Fibroblast of lung (primary cell): ENCODE results near the gene EML2. TPM values are rescaled to one million over a fixed set of nuclear protein-coding genes. Genes with fewer than 3 reads are reported as not detected.
"Not testable (repeated sequence)": the region's sequence is repeated elsewhere in the genome, so short reads cannot be mapped to it uniquely, and the experiment has no call there.

Experiments used
- DNase-seq, 2 donors: peaks; one replicate each; pipeline versions ENCODE4 v3.0.0 to v3.0.0-alpha.2; 2010; ENCODE audit warnings: low read depth in 2 of 2
- H2AFZ ChIP-seq: 2 replicates; pipeline ENCODE4 v1.5.1; 2012; ENCODE audit warnings: low read length, control low read depth, inconsistent platforms
- H3K27ac ChIP-seq: 2 replicates; pipeline ENCODE4 v1.5.1; 2011; ENCODE audit warnings: low read length, control low read depth; ENCODE audit not compliant: insufficient read depth
- H3K27me3 ChIP-seq: 2 replicates; pipeline ENCODE4 v1.5.1; 2011; ENCODE audit warnings: mild to moderate bottlenecking, low read length; ENCODE audit not compliant: control insufficient read depth, insufficient read depth
- H3K36me3 ChIP-seq: 2 replicates; pipeline ENCODE4 v1.5.1; 2011; ENCODE audit warnings: low read length; ENCODE audit not compliant: control insufficient read depth, insufficient read depth
- H3K4me1 ChIP-seq: 2 replicates; pipeline ENCODE4 v1.5.1; 2011; ENCODE audit warnings: low read length; ENCODE audit not compliant: control insufficient read depth, insufficient read depth; ENCODE audit errors: extremely low read depth
- H3K4me2 ChIP-seq: 2 replicates; pipeline ENCODE4 v1.5.1; 2011; ENCODE audit warnings: low read length, control low read depth; ENCODE audit not compliant: insufficient read depth; ENCODE audit errors: extremely low read depth
- H3K4me3 ChIP-seq, 4 experiments: fragments of 200-600 bp in 1 of 4; sonication (generic) in 1 of 4; replicated peaks in 1 of 4; 2 replicates each; pipeline ENCODE4 v1.5.1; 2011 to 2016; ENCODE audit warnings: low read length in 4 of 4, low read depth in 3 of 4, mild to moderate bottlenecking in 3 of 4, control low read depth in 2 of 4, inconsistent platforms in 1 of 4, mixed read lengths in 1 of 4; ENCODE audit not compliant: insufficient read depth in 1 of 4; ENCODE audit errors: control extremely low read depth in 1 of 4
- H3K79me2 ChIP-seq: 2 replicates; pipeline ENCODE4 v1.5.1; 2012; ENCODE audit warnings: mild to moderate bottlenecking, low read length, inconsistent platforms; ENCODE audit not compliant: control insufficient read depth, insufficient read depth
- H3K9ac ChIP-seq: 2 replicates; pipeline ENCODE4 v1.5.1; 2011; ENCODE audit warnings: mild to moderate bottlenecking, low read length, control low read depth; ENCODE audit not compliant: insufficient read depth
- H3K9me3 ChIP-seq: 2 replicates; pipeline ENCODE4 v1.5.1; 2012; ENCODE audit warnings: low read depth, low read length; ENCODE audit not compliant: control insufficient read depth, insufficient read depth
- H4K20me1 ChIP-seq: 2 replicates; pipeline ENCODE4 v1.5.1; 2011; ENCODE audit warnings: low read length; ENCODE audit not compliant: control insufficient read depth, insufficient read depth; ENCODE audit errors: extremely low read depth
- EZH2 ChIP-seq: IDR thresholded peaks from 2 replicates; pipeline ENCODE4 v1.5.1; 2012; ENCODE audit warnings: low read length, control low read depth, mild to moderate bottlenecking; ENCODE audit errors: missing control alignments
- polyA plus RNA-seq, 2 donors: library from polyadenylated mRNA; depleted of rRNA in 1 of 2; stranded (reverse) in 1 of 2; unstranded in 1 of 2; fragments of >200 nt; gene quantifications; 2 replicates each; pipeline ENCODE4 v1.2.1, GENCODE V29; 2011 to 2012; ENCODE audit warnings: missing spikeins in 1 of 2
- total RNA-seq: library from RNA; depleted of rRNA; stranded (reverse); fragments of >200 nt; gene quantifications from 2 replicates; pipeline ENCODE4 v1.2.1, GENCODE V29; 2014
- TF ChIP-seq, protein P1 (sequence below), 2 donors: IDR thresholded peaks in 1 of 2; conservative IDR thresholded peaks in 1 of 2; 1 replicate in 1 of 2; 2 replicates in 1 of 2; pipeline ENCODE4 v1.5.1; 2011 to 2012; ENCODE audit warnings: low read length in 2 of 2, control low read depth in 1 of 2, inconsistent platforms in 1 of 2, low read depth in 1 of 2, mild to moderate bottlenecking in 1 of 2

The EML2 gene
- total and polyA plus RNA-seq, 2 donors (not counting 1 experiment from before 2014, with no cell fraction given) = 11.2 to 69.9 TPM

DNA sequence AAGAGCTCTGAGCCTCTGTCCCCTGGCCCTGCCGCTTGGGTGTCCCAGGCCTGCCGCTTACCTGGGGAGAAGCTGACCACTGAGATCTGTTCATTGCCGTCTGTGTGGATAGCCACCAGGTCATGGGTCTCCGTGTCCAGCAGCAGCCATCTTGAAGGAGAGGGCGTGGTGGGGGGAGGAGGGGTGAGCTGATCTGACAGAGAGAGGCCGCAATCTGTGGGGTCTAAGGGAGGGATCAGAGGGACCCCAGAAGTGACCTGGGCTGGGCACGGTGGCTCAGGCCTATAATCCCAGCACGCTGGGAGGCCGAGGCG, 22.5 kb downstream of the EML2 start:
- H3K4me2 ChIP-seq = no peak overlapping the region
- peaks cover 6% of the 10 kb centered on the region for H3K4me1 ChIP-seq
- DNase-seq = no peak
- H2AFZ ChIP-seq = no peak overlapping the region
- H3K4me3 ChIP-seq = no peak overlapping the region
- H3K36me3 ChIP-seq = peaks cover 27% of the 10 kb centered on the region
- no peaks in the 10 kb centered on the region for H3K27me3 ChIP-seq
- no peak overlapping the region for H3K9ac ChIP-seq
- H4K20me1 ChIP-seq = no peaks in the 10 kb centered on the region
- H3K9me3 ChIP-seq = no peaks in the 10 kb centered on the region
- H3K79me2 ChIP-seq = no peaks in the 10 kb centered on the region
- TF ChIP-seq EZH2 = no peak
- TF ChIP-seq, protein P1, sequence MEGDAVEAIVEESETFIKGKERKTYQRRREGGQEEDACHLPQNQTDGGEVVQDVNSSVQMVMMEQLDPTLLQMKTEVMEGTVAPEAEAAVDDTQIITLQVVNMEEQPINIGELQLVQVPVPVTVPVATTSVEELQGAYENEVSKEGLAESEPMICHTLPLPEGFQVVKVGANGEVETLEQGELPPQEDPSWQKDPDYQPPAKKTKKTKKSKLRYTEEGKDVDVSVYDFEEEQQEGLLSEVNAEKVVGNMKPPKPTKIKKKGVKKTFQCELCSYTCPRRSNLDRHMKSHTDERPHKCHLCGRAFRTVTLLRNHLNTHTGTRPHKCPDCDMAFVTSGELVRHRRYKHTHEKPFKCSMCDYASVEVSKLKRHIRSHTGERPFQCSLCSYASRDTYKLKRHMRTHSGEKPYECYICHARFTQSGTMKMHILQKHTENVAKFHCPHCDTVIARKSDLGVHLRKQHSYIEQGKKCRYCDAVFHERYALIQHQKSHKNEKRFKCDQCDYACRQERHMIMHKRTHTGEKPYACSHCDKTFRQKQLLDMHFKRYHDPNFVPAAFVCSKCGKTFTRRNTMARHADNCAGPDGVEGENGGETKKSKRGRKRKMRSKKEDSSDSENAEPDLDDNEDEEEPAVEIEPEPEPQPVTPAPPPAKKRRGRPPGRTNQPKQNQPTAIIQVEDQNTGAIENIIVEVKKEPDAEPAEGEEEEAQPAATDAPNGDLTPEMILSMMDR (conservative IDR thresholded peaks at IDR 0.05 in 1 of 2, IDR thresholded peaks at IDR 0.05 in 1 of 2; ENCODE audit: low read depth in 1 of 2, low read length in 2 of 2) = no peak
- no peak overlapping the region for H3K27ac ChIP-seq

DNA sequence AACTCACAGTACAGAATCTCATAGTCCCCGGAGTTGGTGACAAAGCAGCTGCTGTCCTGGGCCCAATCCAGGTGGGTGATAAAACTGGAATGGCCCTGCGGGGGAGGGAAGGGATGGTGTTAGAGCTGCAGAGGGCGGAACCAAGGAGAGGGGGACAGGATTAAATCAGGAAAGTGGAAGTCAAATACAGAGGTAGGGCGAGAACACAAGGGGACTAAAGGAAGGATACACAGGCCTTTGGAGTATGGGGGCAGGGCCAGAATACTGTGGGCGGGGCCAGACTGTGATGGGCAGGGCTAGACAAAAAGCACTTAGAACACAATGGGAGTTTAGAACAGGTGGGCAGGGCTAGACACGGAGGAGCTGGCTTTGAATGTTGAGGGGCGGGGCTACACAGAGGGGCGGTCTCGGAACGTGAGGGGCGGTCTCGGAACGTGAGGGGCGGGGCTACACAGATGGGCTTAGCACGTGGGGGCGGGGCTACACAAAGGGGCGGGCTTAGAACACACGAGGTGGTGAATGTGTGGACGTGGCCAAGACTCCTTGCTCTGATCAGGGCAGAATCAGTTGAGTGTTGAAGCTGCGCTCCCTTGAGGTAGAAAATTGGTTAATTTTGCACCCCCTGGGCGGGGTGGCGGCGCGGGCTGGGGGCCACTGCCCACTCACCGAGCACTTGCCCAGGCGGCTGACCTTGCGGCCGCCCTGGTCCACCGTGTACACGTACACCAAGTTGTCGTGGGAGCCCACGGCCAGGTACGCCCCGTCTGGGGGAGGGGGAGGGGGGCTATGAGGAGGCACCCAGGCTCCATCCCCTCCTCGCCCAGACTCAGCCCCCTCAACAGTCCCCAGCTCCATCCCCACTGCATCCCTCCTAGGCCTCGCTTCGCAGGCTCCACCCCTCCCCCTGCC, 23.1 kb downstream of the EML2 start:
- DNase-seq = peak; percentile 79 to 80

DNA sequence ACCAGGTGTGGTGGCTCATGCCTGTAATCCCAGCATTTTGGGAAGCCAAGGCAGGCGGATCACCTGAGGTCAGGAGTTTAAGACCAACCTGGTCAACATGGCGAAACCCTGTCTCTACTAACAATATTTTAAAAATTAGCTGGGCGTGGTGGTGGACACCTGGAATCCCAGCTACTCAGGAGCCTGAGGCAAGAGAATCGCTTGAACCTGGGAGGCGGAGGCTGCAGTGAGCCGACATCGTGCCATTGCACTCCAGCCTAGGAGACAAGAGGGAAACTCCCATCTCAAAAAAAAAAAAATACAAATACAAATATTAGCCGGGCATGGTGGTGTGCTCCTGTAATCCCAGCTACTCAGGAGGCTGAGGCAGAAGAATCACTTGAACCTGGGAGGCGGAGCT, 24.1 kb downstream of the EML2 start:
- not testable (repeated sequence) for H2AFZ ChIP-seq, DNase-seq, H4K20me1 ChIP-seq, H3K27me3 ChIP-seq, H3K9ac ChIP-seq, H3K79me2 ChIP-seq, H3K4me3 ChIP-seq, H3K27ac ChIP-seq, H3K4me1 ChIP-seq, H3K9me3 ChIP-seq, H3K4me2 ChIP-seq
- peaks cover 20% of the 10 kb centered on the region for H3K36me3 ChIP-seq

More for the DNA sequence above, 23.1 kb downstream of the EML2 start:
- Histone ChIP-seq H3K27ac (no peak overlapping the region), H3K27me3 (no peaks in the 10 kb centered on the region), H4K20me1 (no peaks in the 10 kb centered on the region), H3K4me2 (no peak overlapping the region), H3K4me1 (peaks cover 6% of the 10 kb centered on the region), H2AFZ (no peak overlapping the region), H3K36me3 (peaks cover 23% of the 10 kb centered on the region), H3K9me3 (no peaks in the 10 kb centered on the region), H3K4me3 (no peak overlapping the region), H3K79me2 (no peaks in the 10 kb centered on the region), H3K9ac (no peak overlapping the region)
- TF ChIP-seq, protein P1 (conservative IDR thresholded peaks at IDR 0.05 in 1 of 2, IDR thresholded peaks at IDR 0.05 in 1 of 2; ENCODE audit: low read depth in 1 of 2, low read length in 2 of 2) = no peak
- no peak for TF ChIP-seq EZH2
